ENCODE data around the gene SMCP.
A peak's percentile ranks its signal among the peaks of the same experiment; 100 is the strongest.

SMCP gene

GRCh38 chr1:152878042-152878441, at the start of gene SMCP:
Gene SMCP (plus strand): TSS chr1:152878322. CDS start chr1:152884423, 6,101 bp downstream.
- DNase-seq, result peak; percentile 17

GRCh38 chr1:152836870-152837269, 41.3 kb upstream of the SMCP start:
- no peak for DNase-seq

- no peak for DNase-seq
These were observed 35.6 kb upstream of the SMCP start, which contains the start of gene LCE6A for GRCh38 chr1:152842556-152842955. Gene LCE6A (plus strand): TSS chr1:152842856. CDS start chr1:152843521, 665 bp downstream.

GRCh38 chr1:152855661-152856060, 22.5 kb upstream of the SMCP start:
- DNase-seq, result no peak

- DNase-seq, result no peak
These were observed 20.1 kb upstream of the SMCP start for GRCh38 chr1:152858062-152858461.

GRCh38 chr1:152859696-152860095, 18.4 kb upstream of the SMCP start, which contains the start of gene LCE7A:
Gene LCE7A (plus strand): TSS chr1:152859996. CDS start chr1:152860698, 702 bp downstream.
- DNase-seq, result no peak

- DNase-seq, result no peak
These were observed 18.0 kb upstream of the SMCP start for GRCh38 chr1:152860129-152860528.

GRCh38 chr1:152861374-152861773, 16.7 kb upstream of the SMCP start:
- no peak for DNase-seq

GRCh38 chr1:152864443-152864842, 13.7 kb upstream of the SMCP start:
- no peak for DNase-seq

GRCh38 chr1:152866321-152866720, 11.8 kb upstream of the SMCP start:
- DNase-seq, result no peak

GRCh38 chr1:152869808-152870419, 8.2 kb upstream of the SMCP start:
- DNase-seq, result peak; percentile 48

- DNase-seq, result no peak
These were observed 7.0 kb upstream of the SMCP start for GRCh38 chr1:152870831-152871730.

- DNase-seq, result no peak
These were observed 6.4 kb upstream of the SMCP start for GRCh38 chr1:152871731-152872126.

- no peak for DNase-seq
These were observed 4.6 kb upstream of the SMCP start for GRCh38 chr1:152873495-152873894.

- DNase-seq, result no peak
These were observed 1.3 kb upstream of the SMCP start for GRCh38 chr1:152876827-152877226.

GRCh38 chr1:152879559-152880198, 1.6 kb downstream of the SMCP start:
- DNase-seq, result no peak

- no peak for DNase-seq
These were observed 2.2 kb downstream of the SMCP start for GRCh38 chr1:152880316-152880715.

- DNase-seq, result no peak
These were observed 2.8 kb downstream of the SMCP start for GRCh38 chr1:152880907-152881306.

GRCh38 chr1:152884085-152884484, 6.0 kb downstream of the SMCP start:
- DNase-seq, result no peak

- no peak for DNase-seq
These were observed 6.4 kb downstream of the SMCP start for GRCh38 chr1:152884506-152884905.

GRCh38 chr1:152884966-152885624, 7.0 kb downstream of the SMCP start:
- no peak for DNase-seq

- DNase-seq, result no peak
These were observed 8.0 kb downstream of the SMCP start for GRCh38 chr1:152886085-152886484.
